PC-9 (cell line): ENCODE results near the gene CREG1. TPM values are rescaled to one million over a fixed set of nuclear protein-coding genes. Genes with fewer than 3 reads are reported as not detected.

Experiments
- BruUV-seq: library from RNA; stranded (reverse); fragments of 400-500 nt; replicated peaks from 2 replicates; lab custom pipeline; 2021; lab: Mats Ljungman, UMichigan
- CTCF ChIA-PET: fragments of 300-600 bp; sonication (Branson Sonifier 250); formaldehyde crosslinking; loops from one replicate; lab custom pipeline; 2022; ENCODE audit warnings: antibody characterized with exemption; lab: Charles Lee
- POLR2A ChIA-PET: fragments of 300-600 bp; sonication (Branson Sonifier 250); formaldehyde crosslinking; loops from one replicate; lab custom pipeline; 2022; ENCODE audit warnings: antibody characterized with exemption; ENCODE audit not compliant: unreplicated experiment; lab: Charles Lee
- DNase-seq, 2 experiments: peaks; one replicate each; pipeline versions ENCODE4 v3.0.0 to v3.0.0-alpha.2; 2015 to 2022; ENCODE audit warnings: mixed read lengths in 1 of 2
- H2AFZ ChIP-seq: fragments of 200-600 bp; sonication (generic); 2 replicates; pipeline ENCODE4 v1.8.1; 2017; ENCODE audit warnings: antibody characterized with exemption
- H3F3A ChIP-seq: fragments of 200-600 bp; sonication (generic); 2 replicates; pipeline ENCODE4 v1.8.1; 2017; ENCODE audit warnings: antibody characterized with exemption, mild to moderate bottlenecking, low read depth; ENCODE audit not compliant: insufficient read depth
- H3K27ac ChIP-seq: fragments of 200-600 bp; sonication (generic); 2 replicates; pipeline ENCODE4 v1.6.1; 2016; ENCODE audit warnings: mixed run types
- H3K27me3 ChIP-seq: fragments of 200-600 bp; sonication (generic); 2 replicates; pipeline ENCODE4 v1.6.1; 2016; ENCODE audit warnings: low read depth, mixed run types; ENCODE audit not compliant: insufficient read depth
- H3K36me3 ChIP-seq: fragments of 200-600 bp; sonication (generic); 2 replicates; pipeline ENCODE4 v1.6.1; 2016; ENCODE audit warnings: low read depth, mixed run types
- H3K4me1 ChIP-seq: fragments of 200-600 bp; sonication (generic); replicated peaks from 2 replicates; pipeline ENCODE4 v1.6.1; 2016; ENCODE audit warnings: mixed run types; ENCODE audit not compliant: insufficient read depth
- H3K4me2 ChIP-seq: fragments of 200-600 bp; sonication (generic); 2 replicates; pipeline ENCODE4 v1.6.1; 2017; ENCODE audit warnings: mixed run types
- H3K4me3 ChIP-seq: fragments of 200-600 bp; sonication (generic); 2 replicates; pipeline ENCODE4 v1.6.1; 2016; ENCODE audit warnings: mixed run types
- H3K79me2 ChIP-seq: fragments of 200-600 bp; sonication (generic); 2 replicates; pipeline ENCODE4 v1.6.1; 2017; ENCODE audit warnings: low read depth, mixed run types
- H3K9me2 ChIP-seq: fragments of 200-600 bp; sonication (generic); 2 replicates; pipeline ENCODE4 v1.8.1; 2017; ENCODE audit warnings: mild to moderate bottlenecking; ENCODE audit not compliant: insufficient read depth
- H3K9me3 ChIP-seq: fragments of 200-600 bp; sonication (generic); 2 replicates; pipeline ENCODE4 v1.8.1; 2016; ENCODE audit warnings: low read depth; ENCODE audit not compliant: insufficient read depth
- H4K20me1 ChIP-seq: fragments of 200-600 bp; sonication (generic); 2 replicates; pipeline ENCODE4 v1.8.1; 2017; ENCODE audit not compliant: insufficient read depth
- EZH2 ChIP-seq: fragments of 200-600 bp; sonication (generic); IDR thresholded peaks from 2 replicates; pipeline ENCODE4 v1.8.0; 2017; ENCODE audit warnings: antibody characterized with exemption, low read depth
- intact Hi-C: fragments of 100-400 bp; cut with micrococcal nuclease; formaldehyde crosslinking; loops from one replicate; pipeline ENCODE4 v1.10.0; 2022; ENCODE audit not compliant: unreplicated experiment
- total RNA-seq: library from RNA; stranded (reverse); gene quantifications from 2 replicates; pipeline ENCODE4 v1.2.3, GENCODE V29; 2021
- TF ChIP-seq, protein P1 (sequence below): fragments of 200-600 bp; sonication (generic); conservative IDR thresholded peaks from 2 replicates; pipeline ENCODE4 v1.6.1; 2017; ENCODE audit warnings: mixed run types, antibody characterized with exemption, mild to moderate bottlenecking, moderate library complexity

Gene CREG1
- total RNA-seq, 1 experiment from 2014 or later, result 31.6 TPM

DNA sequence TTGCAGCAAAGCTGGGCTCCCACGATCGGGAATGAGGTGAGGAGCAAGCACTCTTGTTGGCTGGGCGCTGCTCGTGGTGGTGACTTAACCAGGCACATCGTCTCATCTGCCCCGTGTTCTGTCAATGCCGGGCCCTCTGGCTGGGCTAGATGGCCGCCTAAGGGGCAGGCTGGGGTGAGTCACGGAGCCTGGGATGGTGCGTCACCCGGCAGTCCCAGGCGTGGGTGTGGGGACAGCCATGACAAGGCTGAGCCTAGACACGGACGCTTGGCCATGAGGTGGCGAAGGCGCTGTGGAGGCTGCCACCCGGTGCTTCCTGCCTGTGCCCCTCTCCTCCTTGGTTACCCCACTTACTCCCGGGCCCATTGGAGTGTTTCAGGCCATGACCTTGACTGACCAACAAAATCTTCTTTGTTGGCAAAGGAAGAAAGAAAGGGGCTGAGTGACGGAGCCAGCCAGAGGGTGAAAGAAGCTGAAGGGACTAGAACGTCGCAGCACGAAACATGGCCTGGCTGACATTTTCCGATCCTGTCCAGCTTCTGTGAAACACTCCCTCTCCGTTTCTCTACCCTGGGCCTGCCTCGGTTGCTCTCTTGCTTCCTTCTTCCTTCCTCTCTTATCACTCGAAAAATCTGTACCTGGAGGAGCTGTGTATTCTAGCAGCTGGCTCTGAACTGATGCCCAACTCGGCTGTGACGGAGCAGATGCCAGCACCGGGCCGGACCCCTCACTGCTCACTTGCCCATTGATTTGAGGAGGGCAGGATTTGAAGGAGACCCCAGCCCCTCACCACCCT is 35.8 kb downstream of the CREG1 start:
- no peaks in the 10 kb centered on the region for H3K79me2 ChIP-seq
- H3K9me2 ChIP-seq, result no peaks in the 10 kb centered on the region; the same call in 1 of the 2 replicates
- peak overlapping the region; percentile 14; the same call in 1 of the 2 replicates for H3K4me2 ChIP-seq
- H3K27ac ChIP-seq, result no peak overlapping the region
- no peak overlapping the region for H3K4me3 ChIP-seq
- peak in 1 of 2 experiments; percentile 62 for DNase-seq
- POLR2A ChIA-PET, result interaction anchor here (0.6 kb wide), 1 partner anchor 402 kb away, joined by 4 read pairs; no protein-coding TSS in a partner anchor
- BruUV-seq, result no TSS peak
- H3K4me1 ChIP-seq, result no peaks in the 10 kb centered on the region
- no peaks in the 10 kb centered on the region for H3K27me3 ChIP-seq
- intact Hi-C loops, result no loop called here
- TF ChIP-seq, protein P1, sequence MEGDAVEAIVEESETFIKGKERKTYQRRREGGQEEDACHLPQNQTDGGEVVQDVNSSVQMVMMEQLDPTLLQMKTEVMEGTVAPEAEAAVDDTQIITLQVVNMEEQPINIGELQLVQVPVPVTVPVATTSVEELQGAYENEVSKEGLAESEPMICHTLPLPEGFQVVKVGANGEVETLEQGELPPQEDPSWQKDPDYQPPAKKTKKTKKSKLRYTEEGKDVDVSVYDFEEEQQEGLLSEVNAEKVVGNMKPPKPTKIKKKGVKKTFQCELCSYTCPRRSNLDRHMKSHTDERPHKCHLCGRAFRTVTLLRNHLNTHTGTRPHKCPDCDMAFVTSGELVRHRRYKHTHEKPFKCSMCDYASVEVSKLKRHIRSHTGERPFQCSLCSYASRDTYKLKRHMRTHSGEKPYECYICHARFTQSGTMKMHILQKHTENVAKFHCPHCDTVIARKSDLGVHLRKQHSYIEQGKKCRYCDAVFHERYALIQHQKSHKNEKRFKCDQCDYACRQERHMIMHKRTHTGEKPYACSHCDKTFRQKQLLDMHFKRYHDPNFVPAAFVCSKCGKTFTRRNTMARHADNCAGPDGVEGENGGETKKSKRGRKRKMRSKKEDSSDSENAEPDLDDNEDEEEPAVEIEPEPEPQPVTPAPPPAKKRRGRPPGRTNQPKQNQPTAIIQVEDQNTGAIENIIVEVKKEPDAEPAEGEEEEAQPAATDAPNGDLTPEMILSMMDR, result no peak
- TF ChIP-seq EZH2, result no peak
- CTCF ChIA-PET, result interaction anchor here (0.6 kb wide), 1 partner anchor 298 kb away, joined by 3 read pairs; no protein-coding TSS in a partner anchor
- no peaks in the 10 kb centered on the region for H3K9me3 ChIP-seq
- H3F3A ChIP-seq, result no peaks in the 10 kb centered on the region
- H4K20me1 ChIP-seq, result no peaks in the 10 kb centered on the region
- no peak overlapping the region; the same call in 1 of the 2 replicates for H2AFZ ChIP-seq
- no peaks in the 10 kb centered on the region for H3K36me3 ChIP-seq

DNA sequence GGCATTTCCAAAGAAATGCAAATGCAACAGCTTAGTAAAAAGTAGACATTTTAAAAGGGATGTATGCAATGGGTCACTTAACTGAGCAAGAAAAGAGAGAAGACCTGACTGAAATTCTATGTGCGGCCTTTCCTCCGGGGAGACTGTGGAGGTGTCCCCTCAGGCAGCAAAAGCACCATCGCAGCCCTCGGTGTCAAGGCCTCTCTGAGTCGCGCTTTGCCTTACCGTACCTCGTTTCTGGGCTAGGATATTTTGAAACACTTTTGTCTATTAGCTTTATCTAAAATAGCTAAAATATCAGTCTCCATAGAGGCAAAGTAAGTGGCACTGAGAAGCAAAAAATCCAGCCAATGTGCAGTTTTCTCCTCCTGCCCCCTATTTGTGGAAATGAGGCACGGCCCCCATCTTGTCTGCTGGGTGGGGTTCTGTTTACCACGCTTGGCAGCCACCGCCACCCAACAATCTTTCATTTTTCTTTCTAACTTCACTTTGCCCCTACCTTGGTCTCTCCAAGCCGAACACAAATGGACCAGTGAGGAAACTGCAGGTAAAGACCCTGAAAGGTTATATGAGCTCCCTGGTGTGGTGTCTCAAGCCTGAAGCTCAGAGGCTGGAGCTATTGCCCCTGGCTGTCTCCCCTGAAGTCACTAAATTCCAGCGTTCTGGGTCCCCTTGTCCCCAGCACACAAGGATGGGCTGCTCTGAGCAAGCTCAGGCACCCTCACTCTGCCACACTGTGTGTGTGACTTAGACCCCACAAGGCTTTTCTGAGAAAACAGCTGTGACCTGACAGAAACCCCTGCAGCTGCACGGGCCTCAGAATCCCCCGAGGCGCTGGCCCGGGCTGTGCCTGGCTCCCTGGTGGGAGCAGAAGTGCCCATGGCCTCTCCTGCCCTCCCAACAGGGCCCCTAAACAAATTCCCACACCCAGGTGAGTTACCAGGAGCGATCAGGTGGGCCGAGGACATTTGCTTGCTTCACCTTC is 36.9 kb downstream of the CREG1 start:
- Histone ChIP-seq H3K9me3 (no peaks in the 10 kb centered on the region), H3K27ac (no peak overlapping the region), H3K4me3 (no peak overlapping the region), H3K27me3 (no peaks in the 10 kb centered on the region), H4K20me1 (no peaks in the 10 kb centered on the region), H3K4me1 (no peaks in the 10 kb centered on the region), H3K36me3 (no peaks in the 10 kb centered on the region), H3K9me2 (no peaks in the 10 kb centered on the region; the same call in 1 of the 2 replicates), H3F3A (no peaks in the 10 kb centered on the region), H2AFZ (no peak overlapping the region; the same call in 1 of the 2 replicates), H3K79me2 (no peaks in the 10 kb centered on the region), H3K4me2 (peak overlapping the region; percentile 14; the same call in 1 of the 2 replicates)
- intact Hi-C loops, result no loop called here
- ChIA-PET CTCF (interaction anchor here (0.6 kb wide), 1 partner anchor 297 kb away, joined by 3 read pairs; no protein-coding TSS in a partner anchor), POLR2A (no interaction called here)
- TF ChIP-seq, protein P1, result no peak
- no peak for TF ChIP-seq EZH2
- no TSS peak for BruUV-seq
- DNase-seq, result no peak

DNA sequence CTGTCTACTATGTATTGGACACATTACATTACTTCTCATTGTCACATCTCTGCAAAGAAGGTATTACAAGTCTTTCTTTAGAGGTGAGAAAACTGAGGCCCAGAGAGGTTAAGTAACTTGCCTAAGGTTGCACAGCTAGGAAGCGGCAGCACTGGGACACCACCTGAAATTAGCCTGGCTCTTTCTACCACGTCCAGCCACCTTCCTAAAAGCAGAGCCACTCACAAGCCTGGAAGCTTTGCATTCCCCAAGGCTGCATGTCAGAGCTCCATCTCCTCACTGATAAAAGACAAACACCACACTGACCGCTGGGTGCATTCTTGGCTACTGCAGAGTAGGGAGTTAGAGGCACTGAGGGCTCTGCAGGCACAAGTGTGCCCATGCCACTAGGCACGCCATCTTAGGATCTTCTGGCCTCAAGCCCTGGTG is 37.7 kb downstream of the CREG1 start:
- CTCF ChIA-PET, result no interaction called here

More for the DNA sequence above, 37.7 kb downstream of the CREG1 start:
- no peak overlapping the region for H3K27ac ChIP-seq
- no peaks in the 10 kb centered on the region for H3K9me3 ChIP-seq
- no peak overlapping the region for H2AFZ ChIP-seq
- H3K79me2 ChIP-seq, result no peaks in the 10 kb centered on the region
- H3K36me3 ChIP-seq, result no peaks in the 10 kb centered on the region
- intact Hi-C loops, result no loop called here
- H3F3A ChIP-seq, result no peaks in the 10 kb centered on the region
- H3K9me2 ChIP-seq, result no peaks in the 10 kb centered on the region
- no peak overlapping the region for H3K4me3 ChIP-seq
- POLR2A ChIA-PET, result no interaction called here
- BruUV-seq, result no TSS peak
- no peaks in the 10 kb centered on the region for H4K20me1 ChIP-seq
- H3K27me3 ChIP-seq, result no peaks in the 10 kb centered on the region
- no peaks in the 10 kb centered on the region for H3K4me1 ChIP-seq
- TF ChIP-seq, protein P1, result no peak
- TF ChIP-seq EZH2, result no peak
- no peak for DNase-seq
- H3K4me2 ChIP-seq, result no peak overlapping the region
